IMR-90 (cell line): ENCODE results near the gene C3orf38. TPM values are rescaled to one million over a fixed set of nuclear protein-coding genes. Genes with fewer than 3 reads are reported as not detected.

ENCODE experiments used
- ATAC-seq: fragments of 200-7000 bp; cut with Tn5 transposase; 2 replicates; pipeline ENCODE4 v1.9.1; 2020; ENCODE audit warnings: low read depth, mild to moderate bottlenecking, moderate library complexity
- BruUV-seq: library from RNA; stranded (reverse); fragments of 400-500 nt; replicated peaks from 2 replicates; lab custom pipeline; 2021; lab: Mats Ljungman, UMichigan
- CTCF ChIA-PET: fragments of 300-600 bp; formaldehyde crosslinking; extraction: SDS; loops from one replicate; lab custom pipeline; 2021; ENCODE audit warnings: antibody characterized with exemption; lab: Yijun Ruan, JAX
- POLR2A ChIA-PET: fragments of 300-600 bp; sonication (Branson Sonifier 250); formaldehyde crosslinking; loops from one replicate; lab custom pipeline; 2022; ENCODE audit warnings: antibody characterized with exemption; ENCODE audit not compliant: unreplicated experiment; lab: Charles Lee
- DNase-seq: peaks from one replicate; pipeline ENCODE4 v3.0.0; 2013
- H2AFZ ChIP-seq: replicated peaks from 2 replicates; pipeline ENCODE3; 2013; ENCODE audit warnings: low read length, mild to moderate bottlenecking; ENCODE audit not compliant: poor library complexity
- H2AK5ac ChIP-seq: 2 replicates; pipeline ENCODE4 v1.6.1; 2013; ENCODE audit warnings: low read depth, low read length, inconsistent platforms
- H2AK9ac ChIP-seq: replicated peaks from 2 replicates; pipeline ENCODE3; 2013; ENCODE audit warnings: mild to moderate bottlenecking, low read depth, low read length, moderate library complexity; ENCODE audit not compliant: poor library complexity
- H2BK120ac ChIP-seq: 2 replicates; pipeline ENCODE4 v1.6.1; 2013; ENCODE audit warnings: low read depth, low read length, inconsistent platforms
- H2BK15ac ChIP-seq: 3 replicates; pipeline ENCODE4 v1.6.1; 2013; ENCODE audit warnings: low read depth, low read length, inconsistent platforms
- H2BK20ac ChIP-seq: 2 replicates; pipeline ENCODE4 v1.6.1; 2013; ENCODE audit warnings: low read depth, mild to moderate bottlenecking, inconsistent platforms, low read length, moderate library complexity
- H2BK5ac ChIP-seq: 2 replicates; pipeline ENCODE4 v1.6.1; 2013; ENCODE audit warnings: mild to moderate bottlenecking, low read depth, low read length, inconsistent platforms; ENCODE audit not compliant: poor library complexity, severe bottlenecking
- H3K14ac ChIP-seq: replicated peaks from 2 replicates; pipeline ENCODE4 v1.6.1; 2013; ENCODE audit warnings: low read depth, low read length, inconsistent platforms
- H3K18ac ChIP-seq: 2 replicates; pipeline ENCODE4 v1.6.1; 2013; ENCODE audit warnings: low read depth, low read length, control low read depth
- H3K23ac ChIP-seq: 2 replicates; pipeline ENCODE4 v1.6.1; 2013; ENCODE audit warnings: low read depth, low read length, inconsistent platforms
- H3K27ac ChIP-seq: 2 replicates; pipeline ENCODE4 v1.5.1; 2013; ENCODE audit warnings: mild to moderate bottlenecking, control low read depth, low read length; ENCODE audit not compliant: insufficient read depth
- H3K27me3 ChIP-seq: 2 replicates; pipeline ENCODE4 v1.6.1; 2013; ENCODE audit warnings: low read length; ENCODE audit not compliant: control insufficient read depth, insufficient read depth
- H3K36me3 ChIP-seq: 2 replicates; pipeline ENCODE4 v1.6.1; 2013; ENCODE audit warnings: low read length, mixed read lengths; ENCODE audit not compliant: control insufficient read depth, insufficient read depth
- H3K4ac ChIP-seq: 2 replicates; pipeline ENCODE4 v1.6.1; 2013; ENCODE audit warnings: low read depth, low read length, inconsistent platforms
- H3K4me1 ChIP-seq: 2 replicates; pipeline ENCODE4 v1.6.1; 2013; ENCODE audit warnings: low read length, mixed read lengths; ENCODE audit not compliant: control insufficient read depth, insufficient read depth
- H3K4me2 ChIP-seq: 2 replicates; pipeline ENCODE4 v1.6.1; 2013; ENCODE audit warnings: low read depth, mild to moderate bottlenecking, control low read depth, low read length, moderate library complexity
- H3K4me3 ChIP-seq: 2 replicates; pipeline ENCODE4 v1.5.1; 2013; ENCODE audit warnings: low read depth, mild to moderate bottlenecking, control low read depth, low read length, moderate library complexity; ENCODE audit not compliant: insufficient read depth
- H3K56ac ChIP-seq: 2 replicates; pipeline ENCODE4 v1.6.1; 2013; ENCODE audit warnings: low read length, inconsistent platforms; ENCODE audit not compliant: insufficient read depth; ENCODE audit errors: extremely low read depth
- H3K79me1 ChIP-seq, 2 experiments: 2 replicates each; pipeline ENCODE4 v1.6.1; 2013; ENCODE audit warnings: low read length in 2 of 2, inconsistent platforms in 1 of 2, low read depth in 1 of 2
- H3K9ac ChIP-seq: 2 replicates; pipeline ENCODE4 v1.6.1; 2013; ENCODE audit warnings: low read depth, low read length, control low read depth
- H3K9me1 ChIP-seq: 2 replicates; pipeline ENCODE4 v1.6.1; 2013; ENCODE audit warnings: low read length, inconsistent platforms; ENCODE audit not compliant: insufficient read depth
- H3K9me3 ChIP-seq: 2 replicates; pipeline ENCODE4 v1.6.1; 2013; ENCODE audit warnings: low read length; ENCODE audit not compliant: control insufficient read depth, insufficient read depth
- H4K20me1 ChIP-seq: 2 replicates; pipeline ENCODE4 v1.6.1; 2013; ENCODE audit warnings: low read length, inconsistent platforms; ENCODE audit not compliant: insufficient read depth
- H4K5ac ChIP-seq: 2 replicates; pipeline ENCODE4 v1.6.1; 2013; ENCODE audit warnings: mild to moderate bottlenecking, low read depth, low read length, control low read depth
- H4K8ac ChIP-seq, 2 experiments: 2 replicates each; pipeline ENCODE4 v1.6.1; 2013; ENCODE audit warnings: low read depth in 2 of 2, low read length in 2 of 2, control low read depth in 1 of 2, inconsistent platforms in 1 of 2
- H4K91ac ChIP-seq: 2 replicates; pipeline ENCODE4 v1.6.1; 2013; ENCODE audit warnings: low read depth, low read length, inconsistent platforms; ENCODE audit not compliant: insufficient read depth
- BHLHE40 ChIP-seq: fragments of 150-350 bp; IDR thresholded peaks from 2 replicates; pipeline ENCODE4 v1.6.1; 2016; ENCODE audit warnings: mild to moderate bottlenecking, low read depth, low read length
- CEBPB ChIP-seq: IDR thresholded peaks from 2 replicates; pipeline ENCODE4 v1.6.1; 2012; ENCODE audit warnings: low read depth, low read length, improper control_type of control experiment
- CHD1 ChIP-seq: IDR thresholded peaks from 2 replicates; pipeline ENCODE4 v1.6.1; 2012; ENCODE audit warnings: low read depth, low read length, improper control_type of control experiment
- CTCF ChIP-seq: conservative IDR thresholded peaks from 2 replicates; pipeline ENCODE4 v1.5.1; 2012; ENCODE audit warnings: mild to moderate bottlenecking, low read depth, low read length, improper control_type of control experiment
- ELK1 ChIP-seq: fragments of 150-350 bp; IDR thresholded peaks from 2 replicates; pipeline ENCODE4 v1.6.1; 2016; ENCODE audit warnings: low read depth, mild to moderate bottlenecking, low read length, moderate library complexity, borderline replicate concordance
- FOS ChIP-seq: fragments of 150-350 bp; IDR thresholded peaks from 2 replicates; pipeline ENCODE4 v1.6.1; 2016; ENCODE audit warnings: low read depth, low read length
- MAFK ChIP-seq: IDR thresholded peaks from 2 replicates; pipeline ENCODE4 v1.6.1; 2012; ENCODE audit warnings: low read depth, low read length, improper control_type of control experiment
- MAZ ChIP-seq: IDR thresholded peaks from 2 replicates; pipeline ENCODE4 v1.6.1; 2012; ENCODE audit warnings: low read depth, mild to moderate bottlenecking, low read length, improper control_type of control experiment, moderate library complexity, borderline replicate concordance
- MXI1 ChIP-seq: IDR thresholded peaks from 2 replicates; pipeline ENCODE4 v1.6.1; 2012; ENCODE audit warnings: low read depth, mild to moderate bottlenecking, low read length, moderate library complexity, borderline replicate concordance
- NFE2L2 ChIP-seq: fragments of 150-350 bp; IDR thresholded peaks from 2 replicates; pipeline ENCODE4 v1.6.1; 2016; ENCODE audit warnings: low read depth, mild to moderate bottlenecking, low read length
- POLR2A ChIP-seq: IDR thresholded peaks from 2 replicates; pipeline ENCODE4 v1.6.1; 2012; ENCODE audit warnings: mild to moderate bottlenecking, low read depth, low read length
- RAD21 ChIP-seq: IDR thresholded peaks from 2 replicates; pipeline ENCODE4 v1.6.1; 2012; ENCODE audit warnings: low read length, improper control_type of control experiment
- RCOR1 ChIP-seq: IDR thresholded peaks from 2 replicates; pipeline ENCODE4 v1.6.1; 2012; ENCODE audit warnings: mild to moderate bottlenecking, low read length, improper control_type of control experiment; ENCODE audit not compliant: insufficient replicate concordance
- RFX5 ChIP-seq: IDR thresholded peaks from 2 replicates; pipeline ENCODE4 v1.8.0; 2012; ENCODE audit warnings: low read depth, mild to moderate bottlenecking, low read length, moderate library complexity
- SMC3 ChIP-seq: fragments of 150-350 bp; IDR thresholded peaks from 2 replicates; pipeline ENCODE4 v1.6.1; 2016; ENCODE audit warnings: low read depth, mild to moderate bottlenecking, antibody characterized with exemption, low read length, moderate library complexity
- USF2 ChIP-seq: fragments of 150-350 bp; IDR thresholded peaks from 2 replicates; pipeline ENCODE4 v1.6.1; 2017; ENCODE audit warnings: mild to moderate bottlenecking, antibody characterized with exemption, low read length, low read depth
- whole genome bisulfite sequencing, 2 experiments: methylation state at CpG; one replicate each; pipeline versions ENCODE4 v1.1.5 to v1.1.7; 2013; ENCODE audit warnings: missing lambda C conversion rate in 2 of 2; ENCODE audit not compliant: insufficient read length in 1 of 2; ENCODE audit errors: extremely low coverage in 2 of 2; 5-methylcytosine and 5-hydroxymethylcytosine counted together
- dilution Hi-C: fragments of 300-500 bp; cut with HindIII; formaldehyde crosslinking; loops from one replicate; pipeline ENCODE4 v1.14.3; 2018; ENCODE audit warnings: low sequenced_read_pairs; ENCODE audit not compliant: unreplicated experiment
- in situ Hi-C: fragments of 300-500 bp; cut with MboI; formaldehyde crosslinking; loops from 3 replicates; pipeline ENCODE4 v1.14.3; 2019; ENCODE audit warnings: low sequenced_read_pairs, inconsistent platforms, mixed read lengths
- intact Hi-C: fragments of 100-400 bp; cut with micrococcal nuclease; formaldehyde crosslinking; loops from 2 replicates; pipeline ENCODE4 v1.10.0; 2022
- polyA plus RNA-seq, 3 experiments: library from polyadenylated mRNA; depleted of rRNA; stranded (reverse); fragments of >200 nt; gene quantifications; 2 replicates each; pipeline ENCODE4 v1.2.3, GENCODE V29; 2012; ENCODE audit warnings: low replicate concordance in 1 of 3
- total RNA-seq: library from RNA; depleted of rRNA; stranded (reverse); fragments of >200 nt; gene quantifications from 2 replicates; pipeline ENCODE4 v1.2.3, GENCODE V29; 2012

The C3orf38 gene
- total and polyA plus RNA-seq, 2 of the 4 experiments (the other 2 are of a cell fraction) = 11.1 to 16.7 TPM

GRCh38 chr3:88191872-88192409, 42.2 kb downstream of the C3orf38 start:
- Histone ChIP-seq H3K9ac (no peak overlapping the region), H3K4me1 (no peaks in the 10 kb centered on the region), H4K91ac (no peak overlapping the region), H2BK120ac (no peak overlapping the region), H3K36me3 (no peaks in the 10 kb centered on the region), H2BK20ac (no peak overlapping the region), H2AK5ac (no peak overlapping the region), H3K4me3 (no peak overlapping the region), H2BK5ac (no peak overlapping the region), H2AK9ac (no peak overlapping the region), H3K56ac (no peak overlapping the region), H3K9me3 (no peaks in the 10 kb centered on the region), H3K14ac (no peak overlapping the region), H4K5ac (no peak overlapping the region), H3K79me1 (no peaks in the 10 kb centered on the region), H3K4me2 (no peak overlapping the region), H3K27ac (no peak overlapping the region), H4K8ac (no peak overlapping the region), H3K27me3 (no peaks in the 10 kb centered on the region), H3K4ac (no peak overlapping the region), H3K23ac (no peak overlapping the region), H2AFZ (no peak overlapping the region), H3K18ac (no peak overlapping the region), H2BK15ac (no peak overlapping the region), H4K20me1 (no peaks in the 10 kb centered on the region), H3K9me1 (no peaks in the 10 kb centered on the region)
- WGBS, 2 experiments = no CpG with 5 or more reads among the region's 4 CpGs
- dilution Hi-C loops = no loop called here
- TF ChIP-seq RCOR1 = no peak
- TF ChIP-seq MAFK = no peak
- TF ChIP-seq MAZ = no peak
- TF ChIP-seq CEBPB = no peak
- no peak for TF ChIP-seq USF2
- TF ChIP-seq FOS = no peak
- no peak for TF ChIP-seq SMC3
- TF ChIP-seq BHLHE40 = no peak
- no peak for TF ChIP-seq MXI1
- no peak for TF ChIP-seq POLR2A
- no peak for TF ChIP-seq RAD21
- TF ChIP-seq NFE2L2 = no peak
- TF ChIP-seq CTCF = no peak
- no peak for TF ChIP-seq RFX5
- TF ChIP-seq CHD1 = no peak
- no peak for TF ChIP-seq ELK1
- CTCF ChIA-PET = interaction anchor here (0.7 kb wide), 1 partner anchor 882 kb away, joined by 3 read pairs; no protein-coding TSS in a partner anchor
- POLR2A ChIA-PET = no interaction called here
- no peak for DNase-seq
- in situ Hi-C loops = no loop called here
- no peak for ATAC-seq
- intact Hi-C loops = no loop called here
- no TSS peak for BruUV-seq
